ENCODE data around the gene GSDME.

Gene GSDME

DNA sequence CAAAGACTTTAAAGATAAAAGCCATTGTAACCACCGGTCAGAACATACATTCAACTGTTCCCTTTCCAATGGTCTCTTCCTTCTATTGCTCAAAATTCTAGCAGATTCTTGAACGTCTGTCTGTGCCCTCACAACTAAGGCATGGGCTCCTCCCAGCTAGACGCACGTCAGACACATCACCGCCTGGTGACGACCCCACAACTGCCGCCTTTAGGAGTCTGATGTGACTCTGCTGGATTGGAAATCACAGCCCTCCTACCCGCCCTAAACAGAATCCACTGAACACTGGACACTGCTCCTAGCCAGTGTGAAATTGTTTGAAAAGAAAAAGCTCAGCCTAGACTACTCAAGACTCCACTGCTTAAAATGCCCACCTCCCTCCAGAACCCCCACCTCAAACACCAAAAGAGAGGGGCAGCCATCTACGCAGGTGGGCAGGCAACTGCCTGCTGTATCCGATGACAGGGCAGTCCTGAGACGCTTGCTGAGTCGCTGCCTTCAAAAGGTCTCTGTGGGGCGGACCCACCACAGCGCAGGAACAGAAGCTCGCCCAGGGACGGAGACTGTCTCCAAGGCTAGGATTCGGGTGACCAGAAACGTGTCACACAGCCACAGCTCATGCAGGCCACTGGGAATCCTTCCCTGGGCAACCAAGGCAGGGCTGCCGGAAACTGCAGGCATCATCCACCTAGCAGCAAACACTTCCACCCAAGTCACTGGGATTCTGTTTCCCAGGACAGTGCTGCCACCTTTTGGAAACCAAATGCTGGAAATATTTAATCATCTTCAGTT lies 34.7 kb downstream of the GSDME start:
- DNase-seq (ENCODE audit: low read depth, low spot score): no peak

DNA sequence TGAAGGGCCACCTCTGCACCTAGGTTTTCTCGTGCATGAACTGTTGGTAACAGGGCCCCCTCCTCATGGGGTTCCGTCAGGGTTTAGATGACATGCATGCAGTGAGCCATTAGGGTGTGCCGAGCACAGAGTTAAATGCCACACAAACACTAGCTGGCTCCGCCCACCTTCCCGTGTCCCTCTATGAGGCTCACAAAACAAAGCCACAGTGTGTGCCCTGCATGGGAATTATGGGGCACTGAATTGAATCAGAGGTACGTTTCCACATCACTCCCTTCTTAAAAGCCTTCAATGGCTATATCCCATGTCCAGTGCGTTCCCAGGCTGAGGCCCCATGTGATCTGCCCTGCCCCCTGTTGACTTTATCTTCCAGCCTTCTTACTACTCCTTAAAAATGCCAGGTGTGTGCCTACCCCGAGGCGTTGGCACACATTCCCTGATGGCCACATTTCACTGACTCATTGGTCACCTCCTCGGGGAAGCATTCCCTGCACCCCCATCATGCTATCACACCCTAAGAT lies 35.7 kb downstream of the GSDME start:
- DNase-seq (ENCODE audit: low read depth, low spot score): no peak

DNA sequence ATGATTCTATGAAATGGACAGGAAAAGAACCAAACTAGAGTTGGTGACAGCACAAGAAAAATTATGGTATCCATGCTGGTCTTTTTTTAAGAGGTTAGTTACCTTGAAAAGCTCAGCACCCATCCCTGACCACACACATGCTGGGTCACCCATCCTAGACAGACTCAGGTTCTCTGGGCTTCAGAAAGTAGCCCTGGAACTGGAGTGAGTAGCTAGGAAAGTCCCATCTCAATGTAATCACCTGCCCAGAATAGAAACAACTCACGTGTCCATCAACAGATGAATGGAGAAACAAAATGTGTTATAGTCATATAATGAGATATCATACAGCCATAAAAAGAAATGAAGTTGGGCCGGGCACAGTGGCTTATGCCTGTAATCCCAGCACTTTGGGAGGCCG lies 37.0 kb downstream of the GSDME start:
- no peak for DNase-seq (ENCODE audit: low read depth, low spot score)

DNA sequence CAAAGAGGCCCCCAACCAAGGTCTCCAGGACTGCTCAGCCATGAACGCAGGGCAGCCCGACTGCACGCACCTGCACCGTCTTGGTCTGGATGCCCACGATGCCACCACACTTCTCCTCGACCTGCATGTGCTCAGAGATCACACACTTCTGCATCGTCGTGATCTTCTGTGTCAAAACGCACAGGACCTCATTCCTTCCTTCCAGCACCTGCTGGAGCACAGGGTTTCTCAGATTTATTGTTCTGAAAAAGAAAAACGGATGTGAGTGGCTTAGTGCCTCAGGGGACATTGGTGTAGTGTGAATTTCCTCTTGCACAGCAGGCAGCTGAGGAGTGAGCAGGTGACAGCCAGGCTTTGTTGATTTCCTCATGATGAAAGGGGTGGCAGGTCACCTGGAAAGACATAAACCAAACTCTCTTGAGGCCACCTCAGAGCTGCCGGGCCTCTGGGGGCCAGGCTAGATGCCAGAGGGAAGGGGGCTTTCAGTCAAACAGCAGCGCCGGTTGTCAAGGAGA lies 38.2 kb downstream of the GSDME start:
- no peak for DNase-seq (ENCODE audit: low read depth, low spot score)

DNA sequence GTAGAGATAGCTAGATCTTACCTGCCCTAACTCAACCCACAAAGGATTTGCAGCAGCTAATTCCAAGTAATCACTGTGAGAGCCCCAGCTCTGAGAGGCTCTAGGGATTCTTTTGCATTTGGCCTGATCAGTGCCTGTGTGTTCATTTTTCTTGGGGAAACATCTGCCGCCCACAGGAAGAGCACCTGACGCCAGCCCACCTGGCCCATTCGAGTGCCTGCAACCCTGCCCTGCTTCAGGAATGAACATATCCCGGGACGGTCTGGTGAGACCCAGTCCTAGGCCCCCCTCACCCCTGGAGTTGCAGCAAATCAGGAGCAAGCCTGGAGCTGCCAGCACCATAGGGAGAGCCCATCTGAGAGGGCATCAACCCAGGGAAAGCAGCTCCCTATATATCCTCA lies 38.8 kb downstream of the GSDME start:
- DNase-seq (ENCODE audit: low read depth, low spot score): no peak

DNA sequence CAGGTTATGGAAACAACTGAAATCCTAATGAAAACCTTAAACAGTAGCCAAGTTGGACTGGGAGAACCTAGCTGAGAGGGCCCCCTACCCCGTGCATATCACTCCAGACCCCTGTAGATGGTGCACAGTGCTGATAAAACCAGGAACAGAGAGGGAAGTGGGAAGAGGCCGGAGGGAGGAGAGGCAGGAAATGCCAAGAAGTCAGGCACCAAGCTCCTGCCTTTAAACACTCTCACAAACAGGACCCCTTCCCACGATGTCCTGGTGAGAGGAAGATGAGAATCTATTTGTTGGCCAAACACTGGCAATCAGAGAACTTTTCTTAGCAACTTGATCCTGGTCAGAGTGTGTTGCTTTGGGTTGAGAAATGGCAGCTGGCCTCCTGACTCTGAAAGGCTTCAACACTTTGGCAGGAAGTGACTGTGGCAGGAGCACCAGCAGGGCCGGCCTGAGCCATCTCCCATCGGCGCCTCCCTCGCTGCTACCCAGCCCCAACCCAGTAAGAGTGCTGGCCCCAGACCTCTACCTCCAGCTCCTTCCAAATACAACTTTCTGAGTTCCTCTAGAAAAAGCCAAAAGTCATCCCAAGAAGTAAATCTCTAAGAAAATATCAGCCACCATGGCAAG lies 39.5 kb downstream of the GSDME start:
- no peak for DNase-seq (ENCODE audit: low read depth, low spot score)

DNA sequence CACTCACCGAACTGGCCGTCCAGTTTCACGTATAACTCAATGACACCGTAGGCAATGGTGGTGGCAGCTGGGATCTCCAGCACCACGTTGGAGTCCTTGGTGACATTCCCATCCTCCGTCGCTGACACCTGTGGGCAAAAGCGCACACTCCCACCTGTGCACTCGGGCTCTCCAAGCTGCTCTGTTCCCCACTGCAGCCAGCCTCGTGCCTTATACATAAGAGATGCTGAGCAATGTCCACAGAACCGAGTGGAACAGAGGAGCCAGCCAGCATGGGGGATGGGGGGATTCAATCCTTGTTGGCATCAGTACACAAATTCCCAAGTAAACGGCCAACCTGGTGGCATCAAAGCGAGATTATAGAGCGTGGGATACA lies 40.0 kb downstream of the GSDME start:
- DNase-seq (ENCODE audit: low read depth, low spot score): no peak

DNA sequence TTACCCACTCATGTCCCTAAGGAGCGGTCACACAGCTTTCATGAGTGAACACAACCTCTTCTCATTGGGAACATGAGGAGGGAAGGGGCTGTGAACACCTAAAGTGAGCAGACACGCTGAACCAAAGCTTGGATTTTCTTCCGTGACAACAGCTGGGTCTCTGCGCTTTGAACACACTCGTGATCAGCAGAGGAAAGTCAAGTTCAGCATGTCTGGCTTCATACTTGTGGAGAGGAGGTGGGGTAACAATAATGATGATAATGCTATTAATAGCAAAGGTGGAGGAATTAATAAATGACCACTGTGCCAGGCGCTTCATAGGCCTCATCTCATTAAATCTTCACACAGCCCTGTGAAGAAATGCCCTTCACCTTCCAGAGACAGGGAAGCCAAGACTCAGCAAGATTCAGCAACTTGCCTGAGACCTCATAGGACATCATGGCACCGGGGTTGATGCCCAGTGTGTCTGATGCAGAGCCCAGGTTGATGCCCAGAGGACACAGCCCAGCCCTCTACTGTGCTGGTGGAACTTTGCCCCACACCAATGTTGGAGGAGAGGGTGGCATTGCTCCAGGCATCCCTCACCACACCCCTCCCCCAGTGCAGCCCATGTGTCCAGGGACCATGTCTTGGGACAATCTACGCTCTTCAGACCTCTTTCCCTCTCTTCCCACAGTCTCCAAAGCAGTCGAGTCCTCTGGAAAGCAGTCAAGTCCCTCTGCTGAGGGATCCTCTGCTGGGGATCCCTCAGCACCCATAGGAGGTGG lies 40.6 kb downstream of the GSDME start:
- no peak for DNase-seq (ENCODE audit: low read depth, low spot score)

DNA sequence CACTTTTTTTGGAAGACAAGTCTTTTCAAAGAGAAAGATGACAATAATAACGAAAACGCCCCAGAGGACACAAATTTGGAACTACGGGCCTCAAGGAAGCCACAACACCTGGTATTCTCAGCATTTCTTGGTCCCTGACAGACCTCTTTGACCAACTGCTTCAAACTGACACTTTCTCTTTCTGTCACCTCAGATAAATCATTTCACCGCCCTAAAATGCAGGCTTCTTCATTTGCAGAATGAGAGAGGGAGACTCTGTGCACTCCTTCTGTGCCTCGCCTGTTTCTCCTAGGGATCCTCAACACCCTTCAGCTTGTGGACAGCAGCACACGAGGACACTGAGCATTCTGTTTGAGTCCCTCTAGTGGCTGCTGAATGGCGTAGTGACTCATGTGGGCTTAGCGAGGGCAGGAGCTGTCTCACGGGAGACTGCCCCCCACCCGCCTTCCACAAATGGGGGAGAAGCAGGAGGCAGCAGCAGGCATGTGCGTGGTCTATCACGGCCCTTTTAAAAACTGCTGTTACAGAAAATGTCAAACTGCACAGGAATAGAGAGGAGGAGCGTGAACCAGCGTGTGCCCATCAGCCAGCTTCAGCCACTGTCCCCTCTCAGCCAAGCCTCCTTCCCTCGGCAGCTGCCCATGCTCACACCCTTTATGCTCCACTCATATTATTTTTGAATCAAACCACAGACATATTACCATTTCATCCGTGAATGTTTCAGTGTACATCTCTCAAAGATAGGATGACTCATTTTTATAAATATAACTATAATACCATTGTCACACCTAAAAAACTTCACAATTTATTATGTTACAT lies 41.4 kb downstream of the GSDME start:
- DNase-seq (ENCODE audit: low read depth, low spot score): no peak

DNA sequence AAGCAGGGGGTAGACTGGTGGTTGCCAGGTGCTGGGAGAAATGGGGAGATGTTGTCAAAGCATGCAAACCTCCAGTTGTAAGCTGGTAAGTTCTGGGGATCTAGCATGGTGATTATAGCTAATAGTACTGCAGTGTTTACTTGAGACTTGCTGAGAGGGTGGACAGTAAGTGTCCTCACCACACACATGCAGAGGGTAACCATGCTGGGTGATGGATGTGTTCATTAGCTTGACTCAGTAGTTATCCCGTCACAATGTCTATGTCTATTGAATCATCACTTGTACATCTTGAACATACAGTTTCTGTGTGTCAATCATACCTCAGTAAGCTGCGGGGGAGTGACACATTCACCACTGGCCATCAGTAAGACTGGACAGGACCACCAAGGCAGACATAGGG lies 42.1 kb downstream of the GSDME start:
- DNase-seq (ENCODE audit: low read depth, low spot score): no peak

DNA sequence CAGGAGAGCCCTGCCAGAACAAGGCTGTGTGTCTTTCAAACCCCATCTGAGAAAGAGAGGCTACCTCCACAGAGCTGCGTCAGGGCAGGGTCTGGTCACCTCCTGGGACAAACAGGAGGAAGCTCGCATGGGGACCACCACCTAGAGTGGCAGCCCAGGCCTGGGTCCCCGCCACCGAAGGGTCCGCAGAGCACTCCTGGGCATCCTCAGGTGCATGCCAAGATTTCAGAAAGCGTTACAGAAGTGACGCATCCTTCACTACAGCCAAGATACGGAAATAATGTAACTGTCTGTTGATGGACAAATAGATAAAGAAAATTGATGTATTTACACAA lies 42.6 kb downstream of the GSDME start:
- no peak for DNase-seq (ENCODE audit: low read depth, low spot score)

DNA sequence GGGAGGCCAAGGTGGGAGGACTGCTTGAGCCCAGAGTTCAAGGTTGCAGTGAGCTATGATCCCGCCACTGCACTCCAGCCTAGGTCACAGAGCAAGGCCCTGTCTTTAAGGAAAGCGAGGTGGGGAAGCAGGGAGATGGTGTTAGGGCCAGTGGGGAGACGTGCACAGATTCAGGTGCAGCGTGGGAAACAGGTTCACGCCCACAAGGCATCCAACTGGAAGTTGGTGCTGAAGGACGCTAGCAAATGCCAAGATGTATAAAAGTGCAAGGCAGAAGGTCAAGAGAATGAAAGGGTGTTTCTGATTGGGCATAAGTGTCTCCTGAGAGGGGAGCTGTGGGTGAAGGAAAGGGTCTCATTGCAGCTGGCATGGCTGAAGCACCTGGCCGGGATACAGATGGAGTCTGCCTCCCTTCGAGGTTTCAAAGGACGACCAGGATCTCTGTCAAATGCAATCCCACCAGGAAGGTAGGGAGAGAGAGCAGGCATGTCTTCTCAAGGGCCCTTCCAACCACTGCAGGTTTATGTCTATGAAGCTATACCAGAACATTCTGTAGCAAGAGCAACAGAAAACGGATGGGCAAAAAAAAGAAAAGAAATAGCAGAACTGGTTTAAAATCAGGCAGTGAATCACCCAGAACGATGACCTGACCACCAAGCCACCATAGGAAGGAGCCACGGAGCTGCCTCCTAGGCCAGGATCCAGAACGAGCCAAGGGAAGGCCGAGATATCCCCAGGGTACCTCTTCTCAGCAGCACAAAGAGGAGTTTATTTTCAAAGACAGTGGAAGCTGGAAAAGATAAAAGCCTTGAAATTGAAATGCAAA lies 43.2 kb downstream of the GSDME start:
- no peak for DNase-seq (ENCODE audit: low read depth, low spot score)

DNA sequence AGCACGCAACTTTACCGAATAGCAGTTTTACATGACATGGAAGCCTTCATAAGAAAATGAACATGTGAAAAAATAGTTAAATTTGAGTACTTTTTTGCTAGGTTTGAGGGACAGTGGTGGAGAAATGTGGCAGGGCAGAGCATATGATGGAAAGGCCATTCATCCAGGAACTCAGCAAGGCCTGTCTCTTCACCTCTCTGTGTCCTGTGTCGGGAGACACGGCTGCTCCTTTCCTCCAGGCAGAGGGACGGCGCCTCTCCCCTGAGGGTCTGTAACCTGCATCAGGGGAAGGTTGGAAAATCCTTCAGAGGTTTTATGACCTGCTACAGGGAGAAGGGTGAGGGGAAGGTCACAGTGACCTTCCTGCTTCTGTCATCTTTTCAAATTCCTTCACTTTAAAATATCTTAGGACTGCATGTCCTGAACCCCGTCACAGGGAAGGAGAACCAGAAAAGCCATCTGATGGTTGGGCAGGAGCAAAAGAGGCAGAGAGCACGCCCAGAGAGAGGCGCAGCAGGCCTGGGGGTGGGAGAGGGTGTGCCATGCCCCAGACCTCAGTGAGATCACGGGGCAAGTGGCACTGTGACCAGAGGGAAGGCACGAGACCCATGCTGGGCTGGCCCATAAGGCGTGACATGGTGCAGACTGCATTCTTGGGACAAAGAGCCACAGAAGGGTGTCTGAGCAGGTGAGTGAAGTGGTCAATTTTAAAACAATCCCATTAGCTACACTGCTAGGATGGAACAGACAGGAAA lies 44.0 kb downstream of the GSDME start:
- DNase-seq (ENCODE audit: low read depth, low spot score): no peak

DNA sequence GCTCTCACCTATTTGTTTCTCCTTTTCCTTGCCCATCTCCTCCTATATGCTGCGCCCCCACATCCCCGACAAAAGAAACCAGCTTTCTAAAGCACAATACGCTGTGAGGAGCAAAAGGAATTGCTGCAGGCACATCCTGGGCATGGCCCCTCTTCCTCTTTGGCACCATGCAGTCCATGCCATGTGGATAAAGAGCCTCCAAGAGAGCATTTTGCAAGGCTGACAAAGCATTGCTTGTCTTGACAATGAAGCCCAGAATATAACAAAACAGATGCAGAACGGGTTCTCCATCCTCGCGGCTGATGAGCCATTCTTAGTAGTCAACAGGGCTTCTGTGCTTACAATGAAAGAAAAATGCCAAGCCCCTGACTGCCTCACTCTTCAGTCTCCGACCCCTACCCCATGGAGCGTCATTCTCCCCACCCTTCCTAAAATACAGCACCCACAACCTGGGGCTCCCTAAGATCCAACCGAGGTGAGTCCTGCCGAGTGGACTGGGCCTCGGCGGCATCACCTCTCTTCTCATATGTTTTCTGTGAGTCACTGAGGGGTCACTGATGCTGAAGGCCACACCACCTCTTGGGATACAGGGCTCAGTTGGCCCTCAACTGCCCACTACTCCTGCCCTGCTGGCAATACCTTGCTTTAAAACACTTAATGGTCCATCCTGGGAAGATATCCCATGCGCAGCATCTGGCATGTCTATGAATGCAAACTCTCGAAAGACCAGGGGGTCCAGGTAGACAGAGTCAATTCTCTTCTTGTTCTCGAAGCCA lies 47.5 kb downstream of the GSDME start:
- DNase-seq (ENCODE audit: low read depth, low spot score): no peak

DNA sequence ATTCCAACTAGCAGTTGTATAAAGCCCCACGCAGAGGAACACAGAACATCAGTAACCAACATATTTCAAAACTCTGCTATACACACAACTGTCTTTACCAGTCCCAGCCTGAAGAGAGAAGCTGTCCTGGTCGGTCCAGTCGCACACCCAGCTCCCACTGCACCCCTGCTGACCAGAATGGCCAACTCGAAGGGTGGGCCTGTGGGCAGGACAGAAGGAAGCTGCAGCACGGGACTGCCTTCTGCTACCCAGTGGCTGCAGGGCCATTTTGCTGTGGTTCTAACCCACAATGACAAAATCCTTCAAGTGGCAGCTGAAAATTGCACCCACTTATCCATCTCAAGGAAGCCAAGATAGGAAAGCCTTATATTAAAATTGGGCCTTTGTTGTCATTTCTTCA lies 48.2 kb downstream of the GSDME start:
- no peak for DNase-seq (ENCODE audit: low read depth, low spot score)

DNA sequence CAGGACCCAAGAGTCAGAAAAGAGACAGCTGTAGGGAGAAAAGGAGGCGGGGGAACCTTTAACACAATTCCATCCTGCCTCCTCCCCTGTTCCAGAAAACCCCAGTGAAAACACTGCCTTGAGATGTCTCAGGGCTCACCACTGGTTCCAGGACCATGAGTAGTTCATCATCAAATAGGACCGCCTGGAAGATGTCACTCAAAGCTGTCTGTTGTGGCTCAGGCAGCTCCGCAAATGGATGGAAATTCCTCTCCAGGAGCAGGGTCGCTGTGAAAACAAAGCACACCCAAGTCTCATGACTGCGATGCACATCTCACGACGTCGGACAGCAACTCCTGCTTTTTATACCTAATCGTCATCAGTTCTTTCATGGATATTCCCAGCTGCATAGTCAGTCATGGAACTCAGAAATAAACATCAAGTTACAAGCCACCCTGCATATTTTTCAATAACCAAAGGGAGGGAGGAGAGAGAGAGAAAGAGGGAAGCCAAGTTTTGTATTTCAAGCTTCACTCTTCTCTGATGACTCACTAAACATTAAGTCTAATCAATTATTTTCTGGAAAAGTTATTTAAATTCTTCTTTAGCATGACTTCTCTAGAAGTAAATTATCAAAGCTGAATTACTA lies 49.2 kb downstream of the GSDME start:
- no peak for DNase-seq (ENCODE audit: low read depth, low spot score)

DNA sequence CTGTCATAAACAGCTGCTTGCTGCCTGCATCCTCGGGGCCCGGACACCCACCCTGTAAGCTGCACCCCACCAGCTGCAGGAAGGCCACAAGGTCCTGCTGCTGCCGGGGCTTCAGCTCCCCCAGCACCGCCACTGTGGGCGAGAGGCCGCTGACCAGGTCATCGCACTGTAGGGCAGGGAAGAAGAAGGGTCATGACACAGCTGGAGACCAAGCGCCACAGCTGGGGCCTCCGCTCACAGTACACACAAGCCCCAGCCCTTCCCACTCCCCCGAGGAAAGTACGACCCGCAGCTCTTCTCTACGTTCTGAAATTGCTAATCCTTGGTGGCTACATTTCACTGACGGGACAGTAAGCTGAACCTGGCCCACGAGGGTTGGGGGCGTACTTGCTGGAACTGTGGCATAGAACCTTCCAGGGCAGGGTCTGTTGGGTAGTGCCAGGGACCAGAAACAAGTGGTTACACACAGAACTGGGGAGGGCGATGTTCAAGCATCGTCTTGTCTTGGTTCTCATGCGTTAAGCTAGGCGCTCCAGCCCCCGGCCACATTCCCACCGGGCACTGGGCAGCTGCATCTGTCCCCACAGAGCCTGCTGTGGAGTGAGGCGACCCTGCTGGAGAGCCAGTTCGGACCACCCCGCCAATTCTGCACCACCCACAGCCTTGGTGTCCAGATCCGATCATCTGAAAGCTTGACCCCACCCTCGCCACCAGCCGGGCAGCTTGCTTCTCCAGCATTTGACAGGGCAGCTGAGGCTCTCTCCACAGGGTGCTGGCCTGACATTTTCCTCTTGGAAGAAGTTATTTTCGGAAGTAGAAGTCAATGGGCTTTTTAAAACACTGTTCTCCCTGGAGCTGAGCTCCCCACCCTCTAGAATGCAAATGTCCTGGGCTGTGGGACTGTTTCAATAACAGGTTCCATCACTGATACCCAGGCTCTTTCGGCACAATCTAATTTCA lies 50.8 kb downstream of the GSDME start:
- no peak for DNase-seq (ENCODE audit: low read depth, low spot score)

Measured in brain pericyte (primary cell).